ENCODE measurements around the gene DDAH1. TPM values are rescaled to one million over a fixed set of nuclear protein-coding genes. Genes with fewer than 3 reads are reported as not detected.
A peak's percentile ranks its signal among the peaks of the same experiment; 100 is the strongest.

Gene DDAH1
- total and polyA plus RNA-seq, 2 experiments from 2014 or later = 29.4 to 41.7 TPM

GRCh38 chr1:85344256-85344694, 120.7 kb downstream of the DDAH1 start:
- H3K9me3 Mint-ChIP-seq = peaks cover 5% of the 10 kb centered on the region; the same call in 2 of the 3 replicates
- Histone ChIP-seq H3K9me2 (ENCODE audit: insufficient read depth) (no peaks in the 10 kb centered on the region; the same call in 1 of the 2 replicates), H3K4me2 (peak overlapping the region; percentile 53), H3K27me3 (ENCODE audit: insufficient read depth) (no peaks in the 10 kb centered on the region), H3K79me2 (replicated peaks; ENCODE audit: insufficient read depth) (no peaks in the 10 kb centered on the region), H3F3A (replicated peaks; ENCODE audit: low read depth) (no peaks in the 10 kb centered on the region), H3K4me3 (peak overlapping the region; percentile 28; the same call in 1 of the 2 replicates), H4K20me1 (replicated peaks; ENCODE audit: insufficient read depth) (no peaks in the 10 kb centered on the region), H3K36me3 (ENCODE audit: insufficient read depth) (no peaks in the 10 kb centered on the region), H3K4me1 (ENCODE audit: insufficient read depth) (peaks cover 26% of the 10 kb centered on the region), H3K27ac (ENCODE audit: low read depth) (peak overlapping the region; percentile 72), H2AFZ (no peak overlapping the region)
- DNase-seq (ENCODE audit: low spot score) (peak; percentile 91), ATAC-seq (peak; percentile 100)
- peak; percentile 82 to 90 for TF ChIP-seq CTCF (conservative IDR thresholded peaks at IDR 0.05; ENCODE audit: low read depth in 2 of 2)
- TF ChIP-seq JUNB (IDR thresholded peaks at IDR 0.05; ENCODE audit: unreplicated experiment) = no peak
- TF ChIP-seq ZNF331 (CRISPR knock-in tag; IDR thresholded peaks at IDR 0.05; ENCODE audit: low read depth) = no peak
- no peak for TF ChIP-seq ZNF462 (CRISPR knock-in tag; IDR thresholded peaks at IDR 0.05)
- H3K27ac Mint-ChIP-seq = peak overlapping the region; percentile 71
- H3K27me3 Mint-ChIP-seq (ENCODE audit: insufficient read depth, low read depth, poor library complexity) = peaks cover 14% of the 10 kb centered on the region
- peaks cover 45% of the 10 kb centered on the region for H3K4me1 Mint-ChIP-seq
- peak overlapping the region; percentile 47; the same call in 2 of the 3 replicates for H3K4me3 Mint-ChIP-seq
- H3K36me3 Mint-ChIP-seq (ENCODE audit: low read depth) = peaks cover 19% of the 10 kb centered on the region

Measured in GM23338 (cell line).